GM21447 (cell line): ENCODE results near the gene AMOTL2.

Source experiments
- ATAC-seq: cut with Tn5 transposase; IDR thresholded peaks from one replicate; pipeline ENCODE4 v1.9.1; 2021; ENCODE audit not compliant: unreplicated experiment

The AMOTL2 gene

DNA sequence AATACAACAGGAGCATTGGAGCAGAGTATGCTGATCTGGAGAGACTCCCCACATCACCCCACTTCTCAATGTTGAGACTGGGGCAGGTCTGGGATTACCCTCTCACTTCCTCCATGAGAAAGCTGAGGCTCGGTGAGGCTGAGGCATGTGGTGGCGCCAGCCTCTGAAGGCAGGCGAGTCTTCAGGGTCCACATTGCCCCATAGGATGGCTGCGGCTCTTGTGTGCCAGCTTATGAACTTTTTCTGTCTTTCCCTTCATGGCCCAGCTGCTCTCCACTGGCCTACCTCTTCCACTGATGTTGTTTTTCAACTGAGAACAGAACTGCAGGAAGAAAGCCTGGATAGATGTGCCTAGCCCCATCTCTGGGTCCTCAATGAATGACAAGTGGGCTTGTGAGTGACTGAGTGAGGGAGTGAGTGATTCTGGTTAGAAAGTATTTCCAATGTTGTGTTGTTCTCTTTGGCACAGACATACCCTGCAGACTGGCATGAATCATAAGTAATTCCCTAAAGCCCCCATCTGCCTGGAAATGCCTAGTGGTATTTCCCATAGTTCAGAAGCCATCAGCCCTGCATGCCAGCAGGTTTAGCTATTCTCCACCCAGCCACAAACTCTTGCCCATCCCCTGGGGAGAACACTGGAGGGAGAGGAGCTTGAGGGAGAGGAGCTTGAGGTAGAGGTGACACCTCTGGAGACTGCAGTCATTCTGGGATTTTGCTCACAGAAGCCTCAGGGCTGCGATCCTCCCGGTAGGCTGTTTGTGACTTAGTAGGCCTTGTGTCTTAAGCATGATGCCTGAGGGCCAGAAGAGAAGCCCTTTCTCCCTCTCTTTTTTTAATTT, 56.9 kb downstream of the AMOTL2 start:
- no peak for ATAC-seq

DNA sequence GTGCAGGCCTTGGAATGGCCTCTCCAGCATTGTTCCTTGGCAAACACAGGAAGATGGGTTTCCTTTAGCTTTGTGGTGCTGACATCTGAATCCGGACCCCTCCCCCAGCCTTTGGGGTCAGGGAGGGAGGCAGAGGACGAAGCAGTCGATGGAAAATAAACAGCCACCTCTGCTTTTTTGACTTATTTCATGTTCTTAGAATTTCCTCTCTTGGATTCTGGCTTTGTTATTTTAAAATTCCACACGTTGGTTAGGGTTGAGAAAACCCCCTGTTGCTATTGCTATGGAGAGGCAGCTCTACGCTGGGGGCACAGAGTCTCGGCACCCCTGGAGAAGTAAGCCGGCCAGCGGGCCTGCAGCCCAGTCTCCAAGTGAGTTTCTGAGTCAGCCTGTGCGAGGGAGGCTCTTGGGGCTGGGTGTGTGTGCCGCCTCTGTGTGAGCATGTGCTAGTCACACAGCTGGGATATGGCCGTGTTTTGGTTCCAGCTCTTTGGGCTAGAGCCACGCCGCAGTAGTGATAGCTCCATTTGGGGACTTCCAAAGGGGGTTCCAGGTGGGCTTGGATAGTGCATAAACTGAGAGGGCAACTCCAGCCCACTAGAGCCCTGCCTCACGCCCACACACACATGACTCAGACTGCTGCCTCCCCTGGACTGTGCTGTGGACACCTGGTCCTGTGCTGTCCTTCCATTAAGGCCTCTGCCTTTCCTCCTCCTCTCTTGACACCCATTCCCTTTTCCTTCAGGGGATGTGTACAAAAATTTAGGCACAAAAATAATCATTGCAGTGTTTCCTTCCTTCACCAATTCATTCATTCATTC, 58.8 kb downstream of the AMOTL2 start:
- ATAC-seq = no peak

DNA sequence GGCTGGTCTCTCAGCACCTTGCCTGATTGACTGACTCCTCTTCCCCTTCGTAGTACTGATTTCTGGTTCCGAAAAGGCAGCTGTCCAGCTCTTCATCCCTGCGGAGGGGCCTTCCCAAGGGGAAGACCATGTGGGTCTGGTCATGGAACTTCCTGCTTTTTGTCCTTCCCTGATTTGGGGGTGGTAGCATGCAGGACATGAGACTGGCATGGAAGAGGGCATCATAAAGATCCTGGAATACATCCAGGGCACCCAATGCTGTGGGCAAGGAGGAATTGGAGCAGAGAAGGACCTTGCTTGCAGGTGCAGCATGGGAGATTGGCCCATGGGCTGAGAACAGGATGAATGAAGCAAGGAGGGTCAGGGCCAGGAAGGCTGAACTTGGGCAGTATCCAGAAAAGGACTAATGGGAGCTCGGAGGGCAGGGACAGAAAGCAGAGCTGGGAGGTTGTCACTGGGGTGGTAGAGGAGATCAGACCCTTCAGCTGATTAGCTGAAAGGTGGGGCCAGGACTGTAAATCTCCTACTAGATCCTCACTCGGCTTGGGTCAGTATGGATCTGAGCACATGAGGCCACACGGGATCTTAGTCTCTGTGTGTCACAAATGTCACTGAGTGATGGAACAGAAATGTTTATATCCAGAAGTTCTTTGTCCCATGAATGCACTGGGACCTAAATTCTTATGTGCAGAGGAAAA, 59.5 kb downstream of the AMOTL2 start:
- no peak for ATAC-seq

DNA sequence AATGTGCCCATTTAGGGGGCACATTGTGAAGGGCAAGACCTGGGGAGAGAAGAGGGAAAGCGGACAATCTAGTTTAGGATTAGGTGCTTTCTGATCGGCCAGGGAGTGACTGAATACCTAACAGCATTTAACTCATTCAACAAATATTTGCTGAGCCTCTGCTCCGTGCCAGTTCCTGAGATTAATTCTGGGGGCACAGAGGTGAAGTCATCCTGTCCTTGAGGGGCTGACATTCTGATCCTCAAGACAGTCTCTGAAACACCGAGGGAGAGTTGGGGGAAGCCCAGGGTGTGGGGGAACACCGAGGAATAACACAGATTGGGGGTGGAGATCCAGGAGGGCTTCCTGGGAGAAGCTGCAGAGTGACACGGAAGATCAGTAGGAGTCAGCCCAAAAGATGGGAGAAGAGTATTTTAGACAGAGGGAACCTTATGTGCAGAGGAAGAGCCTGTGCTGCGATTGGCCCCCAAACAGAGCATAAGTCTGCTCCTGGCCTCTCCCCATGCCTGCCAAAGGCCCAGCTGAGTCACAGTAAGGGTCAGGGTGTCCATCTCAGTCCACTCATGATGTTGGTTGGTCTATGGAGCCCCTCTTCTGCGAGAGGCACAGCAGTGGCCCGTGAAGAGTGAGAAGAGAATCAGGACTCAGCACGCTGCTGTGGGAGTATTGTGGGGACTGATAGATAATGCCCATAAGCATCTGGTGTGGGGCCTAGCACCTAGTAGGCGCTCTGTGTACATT, 60.2 kb downstream of the AMOTL2 start:
- no peak for ATAC-seq

DNA sequence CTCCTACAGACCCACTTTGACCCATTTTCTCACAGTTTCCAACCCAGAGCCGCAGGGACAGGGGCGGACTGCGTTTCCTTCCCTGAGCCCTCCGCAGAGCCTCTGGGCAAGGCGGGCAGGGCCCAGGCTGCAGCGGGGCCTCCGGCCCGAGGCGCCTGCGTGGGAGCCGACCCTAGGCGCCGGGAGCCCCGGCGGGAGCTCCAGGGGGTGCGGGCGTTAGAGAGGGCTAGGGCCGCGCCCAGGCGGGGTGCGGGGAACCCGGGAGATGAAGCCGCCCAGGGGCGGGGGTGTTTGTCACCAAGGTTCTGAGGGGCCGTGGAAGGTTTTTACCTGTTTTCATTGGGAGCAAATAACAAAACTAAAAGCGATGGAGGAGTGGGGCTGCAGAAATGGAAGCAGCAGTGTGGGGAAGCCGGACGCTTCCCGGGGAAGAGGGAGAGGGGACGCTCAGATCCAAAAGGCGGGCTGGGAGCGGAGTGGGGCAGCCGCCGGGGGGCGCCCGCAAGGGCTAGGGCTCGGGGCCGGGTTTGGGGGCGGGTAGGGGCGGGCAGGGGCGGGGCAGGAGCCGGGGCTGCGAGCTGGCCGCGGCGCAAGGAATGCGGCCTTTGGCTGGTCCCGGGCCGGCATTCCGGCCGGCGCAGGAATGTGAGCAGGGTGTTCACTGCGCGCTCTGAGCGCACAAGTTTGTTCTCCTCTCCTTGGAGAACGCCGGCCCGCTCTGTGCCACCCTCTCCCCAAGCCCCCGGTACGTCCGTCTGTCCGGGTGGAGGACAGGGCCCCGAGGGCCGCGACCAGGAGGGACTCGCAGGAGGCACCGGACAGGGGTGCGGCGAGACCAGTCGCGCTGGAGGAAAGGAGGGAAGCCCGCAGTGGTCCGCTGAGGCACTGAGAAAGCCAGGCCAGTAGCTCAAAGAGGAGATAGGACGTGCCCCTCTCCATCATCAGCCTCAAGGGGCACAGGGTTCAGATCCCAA, 61.1 kb downstream of the AMOTL2 start:
- ATAC-seq = no peak

DNA sequence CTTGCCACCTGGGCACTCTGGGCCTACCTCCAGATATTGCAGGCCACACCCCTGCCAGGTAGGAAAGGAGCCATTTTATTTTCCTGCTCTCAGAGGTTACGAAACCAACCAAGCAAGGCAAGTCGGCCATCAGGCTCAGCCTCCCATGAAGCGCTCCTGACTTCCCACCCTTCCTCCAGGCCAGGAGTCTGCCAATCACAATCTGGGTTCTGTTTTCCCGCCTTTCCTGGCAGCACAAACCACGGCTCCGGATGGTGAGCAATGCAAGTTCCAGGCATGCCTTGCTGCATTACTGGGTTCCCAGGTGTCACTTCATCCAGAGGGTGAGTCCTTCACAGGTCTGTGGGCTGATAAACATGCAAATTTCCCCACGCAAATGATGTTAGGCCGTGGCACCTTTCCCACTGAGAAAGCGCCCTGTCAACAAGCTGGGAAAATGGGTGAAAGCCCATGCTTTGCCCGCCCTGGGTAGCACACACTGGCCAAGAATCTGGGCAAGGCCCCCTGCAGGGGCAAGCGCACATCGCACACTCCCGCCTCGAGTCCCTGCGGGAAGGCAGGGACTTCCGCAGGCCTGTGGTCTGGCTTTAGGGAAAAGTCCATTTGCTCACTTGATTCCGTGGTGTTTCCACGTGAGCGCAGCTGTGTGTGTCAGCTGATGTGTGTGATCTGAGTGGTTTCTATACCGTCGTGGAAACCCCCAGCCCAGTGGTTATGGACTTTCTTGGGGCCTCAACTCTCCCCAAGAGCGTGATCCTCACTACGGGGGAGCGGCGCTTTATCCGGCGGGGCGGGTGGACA, 62.0 kb downstream of the AMOTL2 start:
- ATAC-seq = no peak

DNA sequence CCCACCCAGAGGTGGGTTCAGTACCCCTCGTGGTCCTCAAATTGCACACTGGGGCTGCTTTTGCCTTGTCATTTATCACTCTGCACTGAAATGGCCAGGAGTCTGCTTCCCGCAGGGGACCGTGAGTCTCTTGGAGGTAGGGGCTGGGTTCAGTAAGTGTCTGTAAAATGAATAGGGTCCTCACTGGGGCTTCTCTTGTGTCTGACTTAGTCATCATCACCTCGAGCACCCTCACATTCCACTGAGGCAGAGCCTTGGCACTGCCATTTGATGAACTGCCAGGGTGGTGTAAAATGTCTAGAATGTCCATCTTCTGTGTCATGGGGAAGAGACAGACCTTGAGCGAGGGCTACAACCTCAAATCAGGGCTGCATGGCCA, 62.6 kb downstream of the AMOTL2 start:
- no peak for ATAC-seq

DNA sequence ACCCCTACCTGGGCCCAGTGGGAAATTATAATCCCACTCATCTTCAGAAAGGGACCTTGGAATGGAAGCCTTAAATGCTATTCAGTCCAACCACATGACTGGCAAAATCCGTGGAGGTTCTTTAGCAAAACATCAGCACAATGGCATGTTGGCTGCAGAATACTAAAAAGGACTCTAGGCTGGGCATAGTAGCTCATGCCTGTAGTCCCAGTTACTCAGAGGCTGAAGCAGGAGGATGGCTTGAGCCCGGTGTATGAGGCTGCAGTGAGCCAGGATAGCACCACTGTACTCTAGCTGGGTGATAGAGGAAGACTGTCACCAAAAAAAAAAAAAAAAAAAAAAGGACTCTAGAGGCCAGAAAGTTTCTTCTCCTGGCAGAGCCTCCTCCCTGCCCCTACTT, 63.0 kb downstream of the AMOTL2 start:
- no peak for ATAC-seq

DNA sequence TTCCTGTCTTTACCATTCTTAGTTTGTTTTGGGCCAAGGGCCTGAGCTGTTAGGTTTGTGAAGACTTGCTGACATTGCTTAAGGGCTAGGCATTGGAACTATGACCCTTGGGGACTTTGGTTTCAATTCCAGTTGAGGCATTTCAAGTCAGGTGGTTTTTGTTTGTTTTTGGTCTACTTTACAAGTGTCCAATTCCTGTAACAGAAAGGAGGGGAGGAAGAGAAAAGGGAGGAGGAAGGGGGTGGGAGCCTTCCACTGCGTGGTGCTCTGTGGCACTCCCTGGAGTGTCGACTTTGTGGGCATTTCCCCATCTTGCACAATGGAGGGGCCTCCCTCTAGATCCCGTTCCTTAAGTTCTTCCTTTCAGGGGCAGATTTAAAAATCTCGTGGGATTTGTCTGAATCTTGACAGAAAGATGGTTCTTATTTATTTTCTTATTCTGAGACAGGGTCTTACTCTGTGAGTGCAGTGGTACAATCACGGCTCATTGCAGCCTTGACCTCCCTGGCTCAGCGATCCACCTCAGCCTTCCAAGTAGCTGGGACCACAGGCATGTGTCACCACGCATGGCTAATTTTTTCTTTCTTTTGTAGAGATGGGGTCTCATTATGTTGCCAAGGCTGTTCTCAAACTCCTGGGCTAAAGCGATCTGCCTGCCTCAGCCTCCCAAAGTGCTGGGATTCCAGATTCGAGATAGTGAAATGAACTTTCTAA, 64.1 kb downstream of the AMOTL2 start:
- no peak for ATAC-seq

DNA sequence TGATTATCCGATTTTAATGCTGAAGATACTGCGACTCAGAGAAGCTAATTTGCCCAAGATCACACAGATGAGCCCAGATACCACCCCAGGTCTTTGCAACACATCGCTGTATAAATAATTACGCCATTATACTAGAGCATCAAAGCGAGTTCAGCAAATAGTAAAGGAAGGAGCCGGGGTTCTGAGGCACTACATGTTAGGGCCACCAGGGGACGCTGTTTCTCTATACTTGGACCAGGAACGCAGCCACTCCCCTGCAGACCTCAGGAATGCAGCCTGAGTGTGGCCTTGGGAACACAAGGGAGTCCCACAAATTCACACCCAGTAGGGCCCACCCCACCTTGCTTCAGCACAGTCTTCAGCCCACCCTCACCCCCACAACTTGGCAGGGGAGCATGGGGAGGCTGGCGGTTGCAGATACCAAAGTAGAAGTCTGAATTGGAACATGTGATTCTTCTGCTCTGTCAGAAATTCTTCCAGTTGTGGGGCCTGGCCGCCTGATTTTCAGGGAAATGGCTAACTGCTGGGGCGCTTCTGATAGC, 65.8 kb downstream of the AMOTL2 start:
- peak; percentile 69 for ATAC-seq

DNA sequence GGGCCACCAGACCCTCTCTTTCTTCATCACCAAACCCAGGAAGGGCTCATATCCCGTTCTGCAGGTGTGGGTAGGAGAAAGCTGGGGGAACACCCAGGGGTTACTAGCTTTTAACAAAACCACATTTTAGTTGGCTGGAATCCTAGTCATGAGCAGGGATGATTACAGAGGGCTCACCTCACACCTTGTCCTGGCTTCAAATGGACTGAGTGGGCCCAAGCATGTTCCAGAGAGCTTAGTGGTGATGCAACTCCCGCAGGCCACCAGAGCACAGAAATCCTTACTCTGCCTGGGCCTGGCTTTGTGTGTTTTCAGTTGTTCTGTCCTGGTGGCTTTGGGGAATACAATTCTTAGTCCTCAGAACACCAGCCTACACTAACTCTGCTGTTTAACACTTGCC, 66.8 kb downstream of the AMOTL2 start:
- ATAC-seq = no peak

DNA sequence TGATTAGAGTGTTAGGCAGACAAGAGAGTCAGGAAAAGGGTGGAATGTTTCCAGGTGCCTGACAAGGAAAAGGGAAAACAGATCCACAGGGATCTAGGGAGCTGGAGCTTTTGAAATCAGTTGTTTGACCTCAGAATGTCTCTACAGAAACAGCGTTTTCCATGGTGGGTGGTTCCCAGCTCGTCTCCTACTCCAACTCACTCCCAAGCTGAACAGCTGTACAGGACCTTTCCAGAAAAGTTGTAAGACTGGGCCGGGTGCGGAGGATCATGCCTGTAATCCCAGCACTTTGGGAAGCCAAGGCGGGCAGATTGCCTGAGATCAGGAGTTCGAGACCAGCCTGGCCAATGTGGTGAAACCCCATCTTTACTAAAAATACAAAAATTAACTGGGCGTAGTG, 67.9 kb downstream of the AMOTL2 start:
- no peak for ATAC-seq
